Esophagus squamous epithelium (tissue), 4 donors: Measurements from ENCODE around the gene NEUROD2.

Experiments
- POLR2A ChIP-seq, 4 donors: fragments of 450-650 bp; IDR thresholded peaks; one replicate each; pipeline ENCODE4 v1.6.1; 2017; ENCODE audit warnings: antibody characterized with exemption in 4 of 4, mild to moderate bottlenecking in 4 of 4, moderate library complexity in 3 of 4
- TF ChIP-seq, protein P1 (sequence below), 6 experiments: fragments of 450-650 bp in 4 of 6; fragments of 200-600 bp in 2 of 6; sonication (generic) in 2 of 6; IDR thresholded peaks; one replicate each; pipeline ENCODE4 v1.5.1; 2016 to 2019; ENCODE audit warnings: antibody characterized with exemption in 6 of 6, mild to moderate bottlenecking in 4 of 6, moderate library complexity in 4 of 6

DNA sequence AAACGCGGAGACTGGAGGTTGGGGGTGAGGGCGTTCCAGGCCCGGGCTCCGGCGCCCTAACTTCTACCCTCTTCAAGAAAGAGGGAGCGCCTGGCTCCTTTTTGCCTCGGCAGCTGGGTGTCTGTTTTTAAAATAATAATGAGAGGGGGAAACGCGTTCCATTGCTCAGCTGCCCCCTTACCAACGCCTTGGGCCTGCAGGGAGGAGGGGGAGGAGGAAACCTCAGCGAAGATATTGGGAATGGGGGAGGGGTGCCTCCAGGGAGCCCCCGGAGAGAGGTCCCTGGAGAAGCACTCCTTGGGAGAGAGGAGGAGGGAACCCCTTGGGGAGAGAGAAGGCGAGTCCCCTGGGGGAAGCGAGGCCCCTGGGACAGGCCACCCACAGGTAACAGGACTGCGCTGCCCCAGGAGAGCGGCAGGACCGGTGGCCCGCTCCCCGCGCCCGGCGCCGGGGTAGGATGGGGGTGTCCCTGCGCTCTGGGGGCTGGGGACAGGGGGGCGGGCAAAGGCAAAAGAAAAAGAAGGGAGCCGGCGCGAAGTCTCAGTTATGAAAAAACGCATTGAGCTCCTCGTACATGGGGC, 2.7 kb downstream of the NEUROD2 start:
- TF ChIP-seq, protein P1, sequence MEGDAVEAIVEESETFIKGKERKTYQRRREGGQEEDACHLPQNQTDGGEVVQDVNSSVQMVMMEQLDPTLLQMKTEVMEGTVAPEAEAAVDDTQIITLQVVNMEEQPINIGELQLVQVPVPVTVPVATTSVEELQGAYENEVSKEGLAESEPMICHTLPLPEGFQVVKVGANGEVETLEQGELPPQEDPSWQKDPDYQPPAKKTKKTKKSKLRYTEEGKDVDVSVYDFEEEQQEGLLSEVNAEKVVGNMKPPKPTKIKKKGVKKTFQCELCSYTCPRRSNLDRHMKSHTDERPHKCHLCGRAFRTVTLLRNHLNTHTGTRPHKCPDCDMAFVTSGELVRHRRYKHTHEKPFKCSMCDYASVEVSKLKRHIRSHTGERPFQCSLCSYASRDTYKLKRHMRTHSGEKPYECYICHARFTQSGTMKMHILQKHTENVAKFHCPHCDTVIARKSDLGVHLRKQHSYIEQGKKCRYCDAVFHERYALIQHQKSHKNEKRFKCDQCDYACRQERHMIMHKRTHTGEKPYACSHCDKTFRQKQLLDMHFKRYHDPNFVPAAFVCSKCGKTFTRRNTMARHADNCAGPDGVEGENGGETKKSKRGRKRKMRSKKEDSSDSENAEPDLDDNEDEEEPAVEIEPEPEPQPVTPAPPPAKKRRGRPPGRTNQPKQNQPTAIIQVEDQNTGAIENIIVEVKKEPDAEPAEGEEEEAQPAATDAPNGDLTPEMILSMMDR (IDR thresholded peaks at IDR 0.05), result no peak
- no peak for TF ChIP-seq POLR2A (IDR thresholded peaks at IDR 0.05)
